ENCODE results near the gene C18orf54. TPM values are rescaled to one million over a fixed set of nuclear protein-coding genes. Genes with fewer than 3 reads are reported as not detected.

The C18orf54 gene
- total and polyA plus RNA-seq, 10 donors, result 0.67 to 4.3 (median 3.0) TPM

DNA sequence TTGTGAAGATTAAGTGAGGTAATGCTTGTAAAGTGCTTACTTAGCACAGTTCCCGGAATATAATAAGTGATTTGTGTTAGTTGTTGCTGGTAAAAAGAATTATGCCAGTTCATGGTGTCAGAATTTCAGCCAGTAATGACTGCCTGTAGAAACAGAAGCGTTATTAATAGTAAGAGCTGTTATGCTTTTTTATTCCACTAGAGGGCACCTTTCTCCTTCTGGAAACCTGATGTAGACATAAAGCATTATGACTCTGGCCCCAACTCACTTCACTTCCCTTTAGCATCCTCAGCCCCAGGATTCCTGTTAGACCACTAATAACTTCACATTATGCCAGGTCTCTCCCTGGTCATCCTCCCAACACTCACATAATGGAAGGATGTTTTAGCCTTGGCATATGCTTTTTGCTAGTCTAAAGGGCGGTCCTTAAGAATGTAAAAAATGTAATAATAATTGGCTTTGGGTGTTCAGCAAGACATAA lies 34.9 kb downstream of the C18orf54 start:
- WGBS, 5 donors, result 31 to 35% (median 33%) methylated on average over 3 of the region's 3 CpGs
- H3K9me3 ChIP-seq, result no peaks in the 10 kb centered on the region
- no peaks in the 10 kb centered on the region for H3K4me1 ChIP-seq
- intact Hi-C loops (cut with DNase I; ENCODE audit: low total_unique reads), result no loop called here
- H3K27me3 ChIP-seq (replicated peaks in 1 of 7), result peaks cover 0 to 8% (median 0%) of the 10 kb centered on the region in 7 donors
- no peak for DNase-seq
- H3K4me3 ChIP-seq, result no peak overlapping the region
- H3K36me3 ChIP-seq, result no peaks in the 10 kb centered on the region
- no peak for TF ChIP-seq POLR2AphosphoS5 (IDR thresholded peaks at IDR 0.05)
- TF ChIP-seq, protein P1, sequence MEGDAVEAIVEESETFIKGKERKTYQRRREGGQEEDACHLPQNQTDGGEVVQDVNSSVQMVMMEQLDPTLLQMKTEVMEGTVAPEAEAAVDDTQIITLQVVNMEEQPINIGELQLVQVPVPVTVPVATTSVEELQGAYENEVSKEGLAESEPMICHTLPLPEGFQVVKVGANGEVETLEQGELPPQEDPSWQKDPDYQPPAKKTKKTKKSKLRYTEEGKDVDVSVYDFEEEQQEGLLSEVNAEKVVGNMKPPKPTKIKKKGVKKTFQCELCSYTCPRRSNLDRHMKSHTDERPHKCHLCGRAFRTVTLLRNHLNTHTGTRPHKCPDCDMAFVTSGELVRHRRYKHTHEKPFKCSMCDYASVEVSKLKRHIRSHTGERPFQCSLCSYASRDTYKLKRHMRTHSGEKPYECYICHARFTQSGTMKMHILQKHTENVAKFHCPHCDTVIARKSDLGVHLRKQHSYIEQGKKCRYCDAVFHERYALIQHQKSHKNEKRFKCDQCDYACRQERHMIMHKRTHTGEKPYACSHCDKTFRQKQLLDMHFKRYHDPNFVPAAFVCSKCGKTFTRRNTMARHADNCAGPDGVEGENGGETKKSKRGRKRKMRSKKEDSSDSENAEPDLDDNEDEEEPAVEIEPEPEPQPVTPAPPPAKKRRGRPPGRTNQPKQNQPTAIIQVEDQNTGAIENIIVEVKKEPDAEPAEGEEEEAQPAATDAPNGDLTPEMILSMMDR (IDR thresholded peaks at IDR 0.05 in 8 of 11, conservative IDR thresholded peaks at IDR 0.05 in 3 of 11), result peak in 10 of 11 experiments; percentile 50 to 76 (median 70)
- no peak overlapping the region for H3K27ac ChIP-seq

DNA sequence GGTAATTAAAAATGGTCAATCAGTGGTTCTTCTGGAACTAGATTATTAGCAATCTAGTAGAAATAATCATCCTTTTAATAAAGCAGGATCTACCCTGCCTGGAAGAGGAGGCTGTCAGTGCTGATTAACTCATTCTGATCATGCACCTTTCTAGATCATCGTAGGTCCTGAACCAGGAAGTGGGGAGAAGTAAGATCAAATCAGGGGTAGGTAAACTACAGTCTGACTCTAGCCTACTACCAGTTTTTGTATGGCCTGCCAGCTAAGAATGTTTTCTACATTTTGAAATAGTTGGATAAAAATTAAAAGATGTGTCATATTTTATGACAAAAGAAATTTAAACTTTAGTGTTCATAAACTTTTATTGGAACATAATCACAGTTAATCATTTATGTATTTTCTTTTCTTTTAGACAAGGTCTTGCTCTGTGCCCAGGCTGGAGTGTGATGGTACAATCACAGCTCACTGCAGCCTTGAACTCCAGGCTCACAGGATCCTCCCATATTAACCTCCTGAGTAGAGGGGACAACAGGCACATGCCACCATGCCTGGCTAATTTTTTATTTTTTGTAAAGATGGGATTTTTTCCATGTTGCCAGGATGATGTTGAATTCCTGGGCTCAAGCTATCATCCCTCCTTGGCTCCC lies 36.1 kb downstream of the C18orf54 start:
- Histone ChIP-seq H3K4me3 (no peak overlapping the region), H3K27me3 (replicated peaks in 1 of 7) (peaks cover 0 to 3% (median 0%) of the 10 kb centered on the region in 7 donors), H3K9me3 (no peaks in the 10 kb centered on the region), H3K27ac (no peak overlapping the region), H3K4me1 (no peaks in the 10 kb centered on the region), H3K36me3 (no peaks in the 10 kb centered on the region)
- no peak for DNase-seq
- intact Hi-C loops (cut with DNase I; ENCODE audit: low total_unique reads), result no loop called here
- WGBS, 5 donors, result 56 to 71% (median 71%) methylated on average over 1 of the region's 1 CpG
- TF ChIP-seq POLR2AphosphoS5 (IDR thresholded peaks at IDR 0.05) (no peak), POLR2A (IDR thresholded peaks at IDR 0.05) (no peak)
- TF ChIP-seq, protein P1 (IDR thresholded peaks at IDR 0.05 in 8 of 11, conservative IDR thresholded peaks at IDR 0.05 in 3 of 11), result no peak

DNA sequence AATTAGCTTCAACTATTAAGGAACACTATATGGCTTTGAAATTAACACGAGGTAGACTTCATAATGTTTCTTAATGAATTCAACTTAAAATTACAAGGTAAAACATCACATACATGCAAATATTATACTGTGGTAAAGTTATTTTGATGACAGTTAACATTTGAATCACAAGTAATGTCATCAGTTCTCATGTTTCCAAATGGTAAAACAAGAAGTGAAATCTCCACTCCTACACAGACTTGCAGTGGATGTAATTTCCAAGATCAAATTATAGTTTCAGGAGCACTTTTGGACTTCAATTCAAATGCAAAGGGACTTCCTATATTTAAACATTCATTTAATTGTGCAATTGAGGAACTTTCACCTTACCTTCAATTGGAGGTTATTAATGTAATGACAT lies 39.1 kb downstream of the C18orf54 start:
- intact Hi-C loops (cut with DNase I; ENCODE audit: low total_unique reads), result no loop called here
- no peak overlapping the region for H3K27ac ChIP-seq
- no peaks in the 10 kb centered on the region for H3K9me3 ChIP-seq
- no peaks in the 10 kb centered on the region for H3K36me3 ChIP-seq
- no peaks in the 10 kb centered on the region for H3K4me1 ChIP-seq
- TF ChIP-seq, protein P1 (IDR thresholded peaks at IDR 0.05 in 8 of 11, conservative IDR thresholded peaks at IDR 0.05 in 3 of 11), result no peak
- TF ChIP-seq POLR2A (IDR thresholded peaks at IDR 0.05) (no peak), POLR2AphosphoS5 (IDR thresholded peaks at IDR 0.05) (no peak)
- no peak overlapping the region for H3K4me3 ChIP-seq
- 63 to 78% (median 76%) methylated on average over 1 of the region's 1 CpG for WGBS, 5 donors
- no peaks in the 10 kb centered on the region for H3K27me3 ChIP-seq (replicated peaks in 1 of 7)
- no peak for DNase-seq

DNA sequence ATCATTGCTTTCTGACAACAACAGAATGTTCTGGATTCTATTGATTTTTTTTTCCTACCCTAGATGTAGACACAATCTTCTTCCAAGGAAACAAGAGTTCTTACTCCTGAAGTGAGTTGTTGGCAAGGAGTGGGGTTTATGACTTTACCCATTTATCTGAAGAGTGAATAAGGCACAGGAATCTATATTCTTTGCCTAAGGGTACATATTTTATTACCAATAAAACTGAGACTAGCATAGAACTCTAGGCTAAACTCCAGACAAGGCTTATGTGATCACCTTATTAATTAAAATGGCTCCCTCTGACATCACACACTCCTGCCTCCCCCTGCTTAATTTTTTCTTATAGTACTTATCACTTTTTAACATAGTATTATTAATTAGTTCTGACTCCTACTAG lies 47.6 kb downstream of the C18orf54 start:
- H3K36me3 ChIP-seq, result no peaks in the 10 kb centered on the region
- DNase-seq, result no peak
- H3K4me3 ChIP-seq, result no peak overlapping the region
- no peaks in the 10 kb centered on the region for H3K9me3 ChIP-seq
- peaks cover 0 to 6% (median 0%) of the 10 kb centered on the region in 7 donors for H3K27me3 ChIP-seq (replicated peaks in 1 of 7)
- intact Hi-C loops (cut with DNase I; ENCODE audit: low total_unique reads), result no loop called here
- H3K4me1 ChIP-seq, result no peaks in the 10 kb centered on the region
- no peak overlapping the region for H3K27ac ChIP-seq
- TF ChIP-seq POLR2A (IDR thresholded peaks at IDR 0.05) (no peak), POLR2AphosphoS5 (IDR thresholded peaks at IDR 0.05) (no peak)
- TF ChIP-seq, protein P1 (IDR thresholded peaks at IDR 0.05 in 8 of 11, conservative IDR thresholded peaks at IDR 0.05 in 3 of 11), result no peak
